Sigmoid colon (tissue), 7 donors: ENCODE measurements around the gene C18orf32. TPM values are rescaled to one million over a fixed set of nuclear protein-coding genes. Genes with fewer than 3 reads are reported as not detected.

Experiments
- DNase-seq: peaks from one replicate; pipeline ENCODE4 v3.0.0-alpha.2; 2019
- H3K27ac ChIP-seq, 4 donors: fragments of 200-600 bp; sonication (generic); one replicate each; pipeline ENCODE4 v1.5.1; 2016 to 2019; ENCODE audit warnings: mild to moderate bottlenecking in 1 of 4
- H3K27me3 ChIP-seq, 3 donors: fragments of 200-600 bp; sonication (generic); one replicate each; pipeline ENCODE4 v1.5.1; 2019; ENCODE audit warnings: mild to moderate bottlenecking in 1 of 3
- H3K36me3 ChIP-seq, 4 donors: fragments of 200-600 bp; sonication (generic); one replicate each; pipeline ENCODE4 v1.5.1; 2016 to 2019
- H3K4me1 ChIP-seq, 4 donors: fragments of 200-600 bp; sonication (generic); one replicate each; pipeline ENCODE4 v1.5.1; 2017 to 2019
- H3K4me3 ChIP-seq, 4 donors: fragments of 200-600 bp; sonication (generic); one replicate each; pipeline ENCODE4 v1.5.1; 2017 to 2019; ENCODE audit warnings: mild to moderate bottlenecking in 2 of 4, moderate library complexity in 1 of 4
- H3K9me3 ChIP-seq, 4 donors: fragments of 200-600 bp in 3 of 4; sonication (generic) in 3 of 4; one replicate each; pipeline versions ENCODE4 v1.5.1 to v1.6.1; 2013 to 2019
- EP300 ChIP-seq, 4 donors: sonication (generic); formaldehyde crosslinking; IDR thresholded peaks; one replicate each; pipeline ENCODE4 v1.6.1; 2017; ENCODE audit warnings: antibody characterized with exemption in 4 of 4
- POLR2A ChIP-seq, 2 donors: fragments of 450-650 bp; IDR thresholded peaks; one replicate each; pipeline ENCODE4 v1.6.1; 2016; ENCODE audit warnings: antibody characterized with exemption in 2 of 2, mild to moderate bottlenecking in 2 of 2, moderate library complexity in 2 of 2
- POLR2AphosphoS5 ChIP-seq, 4 donors: sonication (generic); formaldehyde crosslinking; IDR thresholded peaks; one replicate each; pipeline ENCODE4 v1.6.1; 2017; ENCODE audit warnings: antibody characterized with exemption in 4 of 4
- WGBS, 2 donors: extraction: QIAGEN DNeasy Blood & Tissue Kit; methylation state at CpG; one replicate each; pipeline ENCODE4 v1.1.7; 2013; 5-methylcytosine and 5-hydroxymethylcytosine counted together
- intact Hi-C: fragments of 100-400 bp; cut with DNase I; formaldehyde crosslinking; loops from one replicate; pipeline ENCODE4 v1.15.1; 2023
- polyA plus RNA-seq, 3 donors: library from polyadenylated mRNA; stranded (reverse); fragments of 200-250 nt; gene quantifications; one replicate each; pipeline ENCODE4 v1.2.3, GENCODE V29; 2013
- total RNA-seq, 4 donors: library from RNA; depleted of rRNA; stranded (reverse); fragments of >200 nt; gene quantifications; one replicate each; pipeline ENCODE4 v1.1.0, GENCODE V29; 2016
- TF ChIP-seq, protein P1 (sequence below), 4 experiments: fragments of 450-650 bp in 3 of 4; fragments of 200-600 bp in 1 of 4; IDR thresholded peaks; one replicate each; pipeline ENCODE4 v1.5.1; 2016 to 2019; ENCODE audit warnings: antibody characterized with exemption in 4 of 4, mild to moderate bottlenecking in 3 of 4, moderate library complexity in 2 of 4
- donor health status: healthy with polysubstance abuse.
- donor health status: Bipolar disorder and iron deficiency.
- donor health status: healthy.

C18orf32 gene
- total and polyA plus RNA-seq, 7 donors: 29.1 to 68.7 (median 57.8) TPM

DNA sequence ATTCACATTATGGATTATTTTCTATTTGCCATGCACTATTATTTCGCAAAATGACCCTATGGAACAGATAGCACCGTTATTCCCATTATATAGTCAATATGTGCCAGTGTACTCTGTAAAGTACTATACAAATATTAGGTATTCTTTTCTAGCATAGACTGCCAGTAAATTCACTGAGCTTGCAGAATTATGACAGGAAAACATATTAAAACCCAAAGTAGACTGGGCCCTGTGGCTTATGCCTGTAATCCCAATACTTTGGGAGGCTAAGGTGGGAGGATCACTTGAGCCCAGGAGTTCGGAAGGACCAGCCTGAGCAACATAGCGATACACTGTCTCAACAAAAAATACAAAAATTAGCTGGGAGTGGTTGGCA lies 25.4 kb downstream of the C18orf32 start:
- no peak overlapping the region for H3K4me3 ChIP-seq
- TF ChIP-seq, protein P1, sequence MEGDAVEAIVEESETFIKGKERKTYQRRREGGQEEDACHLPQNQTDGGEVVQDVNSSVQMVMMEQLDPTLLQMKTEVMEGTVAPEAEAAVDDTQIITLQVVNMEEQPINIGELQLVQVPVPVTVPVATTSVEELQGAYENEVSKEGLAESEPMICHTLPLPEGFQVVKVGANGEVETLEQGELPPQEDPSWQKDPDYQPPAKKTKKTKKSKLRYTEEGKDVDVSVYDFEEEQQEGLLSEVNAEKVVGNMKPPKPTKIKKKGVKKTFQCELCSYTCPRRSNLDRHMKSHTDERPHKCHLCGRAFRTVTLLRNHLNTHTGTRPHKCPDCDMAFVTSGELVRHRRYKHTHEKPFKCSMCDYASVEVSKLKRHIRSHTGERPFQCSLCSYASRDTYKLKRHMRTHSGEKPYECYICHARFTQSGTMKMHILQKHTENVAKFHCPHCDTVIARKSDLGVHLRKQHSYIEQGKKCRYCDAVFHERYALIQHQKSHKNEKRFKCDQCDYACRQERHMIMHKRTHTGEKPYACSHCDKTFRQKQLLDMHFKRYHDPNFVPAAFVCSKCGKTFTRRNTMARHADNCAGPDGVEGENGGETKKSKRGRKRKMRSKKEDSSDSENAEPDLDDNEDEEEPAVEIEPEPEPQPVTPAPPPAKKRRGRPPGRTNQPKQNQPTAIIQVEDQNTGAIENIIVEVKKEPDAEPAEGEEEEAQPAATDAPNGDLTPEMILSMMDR (IDR thresholded peaks at IDR 0.05): no peak
- H3K9me3 ChIP-seq: no peaks in the 10 kb centered on the region
- no peaks in the 10 kb centered on the region for H3K27me3 ChIP-seq
- H3K36me3 ChIP-seq: no peaks in the 10 kb centered on the region
- WGBS, 2 donors: 84 to 93% methylated on average over 4 of the region's 4 CpGs
- no peak overlapping the region for H3K27ac ChIP-seq
- intact Hi-C loops: loop anchor here (2.0 to 10.0 kb wide), 2 partner anchors 25 to 687 kb away; partner anchors contain the start of gene C18orf32
- peaks cover 0 to 30% (median 18%) of the 10 kb centered on the region in 4 donors for H3K4me1 ChIP-seq
- DNase-seq: no peak

DNA sequence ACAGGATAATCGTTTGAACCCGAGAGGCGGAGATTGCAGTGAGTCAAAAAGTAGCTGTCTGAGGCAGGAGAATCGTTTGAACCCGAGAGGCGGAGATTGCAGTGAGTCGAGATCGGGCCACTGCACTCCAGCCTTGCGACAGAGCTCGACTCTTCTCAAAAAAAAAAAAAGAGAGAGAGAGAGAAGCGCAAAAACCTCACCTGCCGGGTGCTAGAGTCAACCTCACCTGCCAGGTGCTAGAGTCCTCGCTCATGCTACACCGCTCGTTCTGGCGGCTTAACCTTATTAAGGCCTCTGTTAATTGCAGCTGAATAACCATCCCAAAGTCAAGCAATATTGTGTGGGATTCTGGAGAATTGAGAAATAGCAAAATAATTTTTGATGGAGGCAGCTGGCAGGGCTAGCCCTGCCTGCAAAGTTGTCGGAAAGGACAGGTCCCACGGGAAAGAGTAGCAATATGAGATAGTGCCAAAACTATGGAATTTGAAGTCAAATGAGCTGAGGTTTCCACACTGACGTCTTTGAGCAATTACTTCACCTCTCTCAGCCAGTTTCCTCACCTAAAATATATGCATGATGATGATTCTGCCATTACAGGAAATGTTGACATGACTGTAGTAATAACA lies 25.9 kb downstream of the C18orf32 start:
- TF ChIP-seq EP300 (IDR thresholded peaks at IDR 0.05) (no peak), POLR2A (IDR thresholded peaks at IDR 0.05) (no peak), POLR2AphosphoS5 (IDR thresholded peaks at IDR 0.05) (no peak)
- TF ChIP-seq, protein P1 (IDR thresholded peaks at IDR 0.05): no peak
- Histone ChIP-seq H3K36me3 (no peaks in the 10 kb centered on the region), H3K27me3 (no peaks in the 10 kb centered on the region), H3K4me3 (peak overlapping the region; percentile 68 to 91 (median 80)), H3K9me3 (no peaks in the 10 kb centered on the region), H3K4me1 (peaks cover 0 to 30% (median 18%) of the 10 kb centered on the region in 4 donors), H3K27ac (peak overlapping the region; percentile 86 to 89 (median 87))
- DNase-seq: no peak
- WGBS, 2 donors: 50 to 55% methylated on average over 19 of the region's 19 CpGs
- intact Hi-C loops: loop anchor here (2.0 to 10.0 kb wide), 2 partner anchors 26 to 686 kb away; partner anchors contain the start of gene C18orf32

DNA sequence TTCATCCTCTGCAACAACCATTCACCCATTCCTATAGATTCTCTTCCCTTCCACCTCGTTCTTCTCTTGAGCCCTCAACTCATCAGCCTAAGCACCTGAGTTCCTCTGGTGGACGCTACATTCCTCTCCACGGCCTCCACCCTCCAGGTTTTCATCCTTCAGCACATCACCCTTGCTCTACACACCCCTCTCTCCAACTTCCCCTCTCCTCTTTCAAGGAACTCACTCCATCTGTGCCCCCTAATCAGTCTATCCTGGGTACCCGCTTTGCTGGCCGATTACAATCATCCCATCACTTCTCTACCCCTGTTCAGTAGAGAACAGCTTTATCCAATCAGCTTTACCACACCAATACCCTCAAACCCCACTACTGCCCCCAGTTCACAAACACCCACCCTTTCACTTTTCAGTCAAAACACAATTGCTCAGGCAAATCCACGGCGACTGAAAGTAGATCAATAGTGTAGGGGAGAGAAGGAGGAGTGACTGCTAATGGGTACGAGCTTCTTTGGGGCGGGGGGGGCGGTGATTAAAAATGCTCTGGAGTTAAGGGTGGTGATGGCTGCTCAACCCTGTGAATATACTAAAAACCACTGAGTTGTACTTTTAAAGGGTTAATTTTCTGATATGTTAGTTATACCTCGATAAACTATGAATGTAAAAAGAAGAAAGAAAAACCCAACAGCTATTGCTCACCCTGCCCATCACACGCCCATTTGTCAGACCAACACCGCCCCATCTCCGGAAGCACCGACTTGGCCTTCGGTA lies 27.4 kb downstream of the C18orf32 start:
- Histone ChIP-seq H3K36me3 (no peaks in the 10 kb centered on the region), H3K9me3 (no peaks in the 10 kb centered on the region), H3K4me1 (peaks cover 0 to 30% (median 18%) of the 10 kb centered on the region in 4 donors), H3K27me3 (no peaks in the 10 kb centered on the region), H3K27ac (peak overlapping the region; percentile 86 to 89 (median 87)), H3K4me3 (peak overlapping the region; percentile 68 to 91 (median 80))
- TF ChIP-seq POLR2A (IDR thresholded peaks at IDR 0.05) (no peak), EP300 (IDR thresholded peaks at IDR 0.05) (no peak), POLR2AphosphoS5 (IDR thresholded peaks at IDR 0.05) (no peak)
- TF ChIP-seq, protein P1 (IDR thresholded peaks at IDR 0.05): no peak
- DNase-seq: no peak
- intact Hi-C loops: loop anchor here (2.0 to 10.0 kb wide), 2 partner anchors 27 to 685 kb away; partner anchors contain the start of gene C18orf32
- 14 to 18% methylated on average over 16 of the region's 16 CpGs for WGBS, 2 donors

DNA sequence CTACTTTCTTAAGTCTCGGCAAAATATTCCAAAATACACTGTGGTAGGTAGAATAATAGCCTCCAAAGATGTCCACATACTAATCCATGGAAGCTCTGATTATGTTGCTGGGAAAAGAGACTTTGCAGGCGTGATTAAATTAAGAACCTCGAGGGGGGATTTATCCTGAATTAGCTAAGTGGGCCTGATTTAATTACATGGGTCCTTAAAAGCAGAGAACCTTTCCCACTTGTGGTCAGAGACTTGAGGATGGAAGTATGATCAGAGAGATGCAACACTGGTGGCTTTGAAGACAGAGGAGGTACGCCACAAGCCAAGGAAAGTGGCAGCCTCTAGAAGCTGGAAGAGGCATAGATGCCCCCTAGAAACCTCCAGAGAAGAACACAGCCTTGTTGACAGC lies 29.4 kb downstream of the C18orf32 start:
- H3K4me3 ChIP-seq: no peak overlapping the region
- H3K27me3 ChIP-seq: no peaks in the 10 kb centered on the region
- 93 to 98% methylated on average over 4 of the region's 4 CpGs for WGBS, 2 donors
- intact Hi-C loops: no loop called here
- no peak for DNase-seq
- no peak for TF ChIP-seq POLR2A (IDR thresholded peaks at IDR 0.05)
- TF ChIP-seq, protein P1 (IDR thresholded peaks at IDR 0.05): no peak
- no peak for TF ChIP-seq EP300 (IDR thresholded peaks at IDR 0.05)
- no peak for TF ChIP-seq POLR2AphosphoS5 (IDR thresholded peaks at IDR 0.05)
- no peak overlapping the region for H3K27ac ChIP-seq
- H3K9me3 ChIP-seq: no peaks in the 10 kb centered on the region
- H3K4me1 ChIP-seq: peaks cover 0 to 30% (median 18%) of the 10 kb centered on the region in 4 donors
- peaks cover 0 to 3% (median 0%) of the 10 kb centered on the region in 4 donors for H3K36me3 ChIP-seq
